Progenitor cell of endocrine pancreas (in vitro differentiated cells): Measurements from ENCODE around the gene ARSB. TPM values are rescaled to one million over a fixed set of nuclear protein-coding genes. Genes with fewer than 3 reads are reported as not detected.

Source experiments
- DNase-seq: peaks from one replicate; pipeline ENCODE4 v3.0.0; 2021; ENCODE audit warnings: low spot score; ENCODE audit not compliant: unreplicated experiment
- H3K27ac Mint-ChIP-seq: 2 replicates; pipeline ENCODE4 v1.8.0; 2021; ENCODE audit warnings: mild to moderate bottlenecking, moderate library complexity, mixed read lengths
- H3K27me3 Mint-ChIP-seq: 2 replicates; pipeline ENCODE4 v1.8.0; 2021; ENCODE audit warnings: mixed read lengths
- H3K36me3 Mint-ChIP-seq: 2 replicates; pipeline ENCODE4 v1.8.0; 2022; ENCODE audit warnings: mixed read lengths; ENCODE audit not compliant: insufficient read depth
- H3K4me1 Mint-ChIP-seq: 2 replicates; pipeline ENCODE4 v1.8.0; 2021; ENCODE audit warnings: low read depth, mixed read lengths
- H3K4me3 Mint-ChIP-seq: 2 replicates; pipeline ENCODE4 v1.8.0; 2021; ENCODE audit warnings: low read depth, mild to moderate bottlenecking, moderate library complexity, mixed read lengths
- H3K9me3 Mint-ChIP-seq: 2 replicates; pipeline ENCODE4 v1.8.0; 2021; ENCODE audit warnings: low read depth, mixed read lengths
- total RNA-seq: library from RNA; stranded (reverse); gene quantifications from 2 replicates; pipeline ENCODE4 v1.2.1, GENCODE V29; 2021
- TF ChIP-seq, protein P1 (sequence below): fragments of 200-600 bp; sonication (generic); IDR thresholded peaks from one replicate; pipeline ENCODE4 v1.5.0; 2021; ENCODE audit warnings: antibody characterized with exemption, mild to moderate bottlenecking; ENCODE audit not compliant: unreplicated experiment

Gene ARSB
- total RNA-seq, 1 donor from 2014 or later: 17.7 TPM

DNA sequence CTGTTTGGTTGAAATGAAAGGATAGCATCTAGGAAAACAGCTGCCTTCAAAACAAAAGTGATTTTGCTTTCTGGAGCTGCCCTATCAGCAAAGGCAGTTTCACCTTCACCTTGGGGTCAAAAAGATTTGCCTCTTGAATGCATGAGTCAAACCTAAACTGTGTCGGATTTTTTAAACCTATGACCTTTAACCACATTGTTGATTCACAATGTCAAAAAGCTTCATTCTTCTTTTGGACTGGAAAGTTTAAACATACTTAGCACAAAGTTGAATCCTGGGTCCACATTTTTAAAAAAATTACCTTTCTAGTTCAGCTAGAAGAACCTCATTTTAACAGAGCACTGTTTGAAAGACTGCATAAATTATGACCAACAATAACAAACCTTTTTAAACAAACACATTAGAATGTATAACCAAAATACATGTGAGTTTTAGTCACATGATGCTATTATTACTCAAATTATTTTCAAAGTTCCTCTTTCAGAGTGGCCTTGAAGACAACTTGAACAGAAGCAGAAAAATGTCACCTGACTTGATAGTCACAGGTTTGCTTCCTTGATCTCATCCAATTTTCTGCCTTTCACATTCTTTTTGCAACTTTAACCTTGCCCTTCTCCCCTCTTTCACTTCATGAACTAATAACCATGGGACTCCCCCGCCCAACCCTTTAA lies 226.8 kb downstream of the ARSB start:
- Mint-ChIP-seq H3K4me3 (no peak overlapping the region), H3K36me3 (no peaks in the 10 kb centered on the region), H3K9me3 (peaks cover 3% of the 10 kb centered on the region), H3K4me1 (peaks cover 2% of the 10 kb centered on the region), H3K27me3 (peaks cover 25% of the 10 kb centered on the region), H3K27ac (no peak overlapping the region)
- TF ChIP-seq, protein P1, sequence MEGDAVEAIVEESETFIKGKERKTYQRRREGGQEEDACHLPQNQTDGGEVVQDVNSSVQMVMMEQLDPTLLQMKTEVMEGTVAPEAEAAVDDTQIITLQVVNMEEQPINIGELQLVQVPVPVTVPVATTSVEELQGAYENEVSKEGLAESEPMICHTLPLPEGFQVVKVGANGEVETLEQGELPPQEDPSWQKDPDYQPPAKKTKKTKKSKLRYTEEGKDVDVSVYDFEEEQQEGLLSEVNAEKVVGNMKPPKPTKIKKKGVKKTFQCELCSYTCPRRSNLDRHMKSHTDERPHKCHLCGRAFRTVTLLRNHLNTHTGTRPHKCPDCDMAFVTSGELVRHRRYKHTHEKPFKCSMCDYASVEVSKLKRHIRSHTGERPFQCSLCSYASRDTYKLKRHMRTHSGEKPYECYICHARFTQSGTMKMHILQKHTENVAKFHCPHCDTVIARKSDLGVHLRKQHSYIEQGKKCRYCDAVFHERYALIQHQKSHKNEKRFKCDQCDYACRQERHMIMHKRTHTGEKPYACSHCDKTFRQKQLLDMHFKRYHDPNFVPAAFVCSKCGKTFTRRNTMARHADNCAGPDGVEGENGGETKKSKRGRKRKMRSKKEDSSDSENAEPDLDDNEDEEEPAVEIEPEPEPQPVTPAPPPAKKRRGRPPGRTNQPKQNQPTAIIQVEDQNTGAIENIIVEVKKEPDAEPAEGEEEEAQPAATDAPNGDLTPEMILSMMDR: no peak
- DNase-seq: no peak

DNA sequence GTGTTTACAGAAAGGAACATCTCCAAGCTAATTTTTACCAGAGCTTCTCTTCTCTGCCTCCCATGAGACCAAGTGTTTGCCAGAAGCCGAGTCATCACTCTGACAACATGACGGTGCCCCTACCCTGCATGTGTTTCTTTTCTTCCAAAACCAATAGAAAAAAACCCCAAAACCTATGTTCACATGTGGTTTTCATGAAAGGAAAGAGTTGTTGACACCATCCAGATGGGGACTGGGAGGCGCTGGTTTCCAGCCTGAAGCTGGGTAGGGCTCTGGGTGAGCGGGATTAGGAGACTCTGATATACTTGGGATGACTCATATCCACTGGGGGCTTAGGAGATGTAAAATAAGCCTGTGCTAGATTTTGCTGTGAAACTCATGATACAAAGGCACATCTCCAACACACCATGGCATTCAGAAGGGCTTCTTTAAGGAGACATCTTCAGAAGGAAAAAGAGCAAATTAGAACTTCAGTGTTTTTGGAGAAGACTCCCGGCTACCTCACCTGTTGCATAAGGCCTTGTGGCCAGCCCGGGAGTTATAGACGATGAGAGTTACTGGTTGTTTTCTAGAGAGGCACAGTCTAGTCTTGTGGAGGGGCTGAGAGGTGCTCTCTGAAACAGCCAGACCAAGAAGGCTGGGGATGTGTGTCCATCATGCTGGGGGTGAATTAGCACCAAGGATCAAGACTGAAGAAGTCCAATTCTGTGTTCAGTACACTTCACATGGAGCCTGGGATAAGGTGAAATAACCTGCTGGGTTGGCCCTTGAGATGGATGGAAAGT lies 227.6 kb downstream of the ARSB start:
- DNase-seq: no peak
- Mint-ChIP-seq H3K4me1 (peaks cover 2% of the 10 kb centered on the region), H3K4me3 (no peak overlapping the region), H3K27me3 (peaks cover 24% of the 10 kb centered on the region), H3K27ac (no peak overlapping the region), H3K9me3 (peaks cover 3% of the 10 kb centered on the region), H3K36me3 (no peaks in the 10 kb centered on the region)
- TF ChIP-seq, protein P1: no peak

DNA sequence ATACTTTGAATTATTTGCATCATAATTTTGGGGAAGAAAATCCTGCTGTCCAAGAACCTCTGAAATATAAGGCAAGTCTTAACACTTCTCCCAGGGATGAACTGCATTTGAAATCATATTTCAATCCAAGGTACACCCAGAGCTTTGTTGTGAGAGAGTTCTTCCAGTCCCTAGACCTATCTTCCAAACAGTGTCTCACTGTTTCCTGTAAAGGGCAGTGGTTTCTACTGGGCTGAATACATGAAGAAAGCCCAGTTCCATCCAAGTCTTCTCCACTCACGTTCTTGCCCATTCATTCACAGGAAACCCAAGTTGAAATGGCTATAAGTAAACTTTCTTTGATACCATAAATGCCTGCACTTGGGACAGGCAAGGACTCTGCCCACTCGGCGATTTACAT lies 228.3 kb downstream of the ARSB start:
- Mint-ChIP-seq H3K27me3 (peaks cover 18% of the 10 kb centered on the region), H3K4me1 (peaks cover 2% of the 10 kb centered on the region), H3K9me3 (peaks cover under 1% of the 10 kb centered on the region), H3K27ac (no peak overlapping the region), H3K36me3 (no peaks in the 10 kb centered on the region), H3K4me3 (no peak overlapping the region)
- TF ChIP-seq, protein P1: no peak
- no peak for DNase-seq

DNA sequence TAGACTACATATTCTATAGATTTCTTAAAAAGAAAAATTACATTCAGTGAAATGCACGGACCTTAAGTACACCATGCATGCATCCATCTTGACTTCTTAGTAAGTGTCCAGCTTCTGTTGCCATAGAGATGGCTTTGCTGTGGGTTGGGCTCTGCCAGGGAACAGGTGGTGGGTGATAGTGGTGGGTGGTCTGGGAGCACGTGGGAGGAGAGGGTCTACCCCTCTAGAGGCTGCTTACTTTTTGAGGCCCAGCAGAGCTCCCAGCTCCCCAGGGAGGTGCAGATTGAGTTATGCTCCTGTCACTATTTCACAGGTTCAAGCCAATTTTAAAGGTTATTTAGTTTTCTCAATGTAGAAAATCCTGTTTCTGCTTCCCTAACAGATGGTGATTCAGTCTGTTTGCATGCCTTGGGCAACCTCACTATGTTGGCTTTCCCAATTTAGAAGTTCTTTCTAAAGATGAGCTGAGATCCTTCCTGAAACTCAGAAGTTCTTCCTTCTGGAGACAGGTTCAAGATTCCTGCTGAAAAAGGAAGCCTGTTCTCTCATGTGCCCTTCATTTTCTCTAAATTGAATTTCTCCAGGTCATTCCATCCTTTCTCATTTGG lies 229.2 kb downstream of the ARSB start:
- H3K4me1 Mint-ChIP-seq: peaks cover 2% of the 10 kb centered on the region
- H3K9me3 Mint-ChIP-seq: no peaks in the 10 kb centered on the region
- no peak overlapping the region for H3K4me3 Mint-ChIP-seq
- no peaks in the 10 kb centered on the region for H3K36me3 Mint-ChIP-seq
- TF ChIP-seq, protein P1: no peak
- H3K27me3 Mint-ChIP-seq: peaks cover 22% of the 10 kb centered on the region
- H3K27ac Mint-ChIP-seq: no peak overlapping the region
- no peak for DNase-seq

DNA sequence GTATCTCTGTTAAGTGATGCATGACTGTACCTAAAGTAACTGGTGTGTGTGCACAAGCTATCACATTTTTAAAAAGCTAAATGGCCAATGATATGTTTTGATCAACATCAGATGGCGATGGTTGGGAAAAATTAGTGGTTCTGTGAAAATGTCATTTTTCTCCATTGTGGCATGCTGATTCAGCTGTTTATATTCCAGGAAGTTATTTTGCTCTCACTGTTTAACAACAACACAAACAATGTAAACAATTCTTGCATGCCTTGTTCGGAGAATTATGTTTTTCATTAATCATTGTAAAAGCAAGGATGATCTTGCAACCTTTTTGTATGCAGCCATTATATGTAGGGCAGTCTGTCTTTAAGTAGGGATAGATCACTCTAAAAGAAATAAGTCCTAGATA lies 230.5 kb downstream of the ARSB start:
- TF ChIP-seq, protein P1: no peak
- Mint-ChIP-seq H3K36me3 (no peaks in the 10 kb centered on the region), H3K9me3 (no peaks in the 10 kb centered on the region), H3K27ac (no peak overlapping the region), H3K27me3 (peaks cover 18% of the 10 kb centered on the region), H3K4me3 (no peak overlapping the region), H3K4me1 (peaks cover 2% of the 10 kb centered on the region)
- DNase-seq: no peak
